Upper lobe of left lung (tissue), 6 donors: ENCODE results near the gene ST8SIA5. TPM values are rescaled to one million over a fixed set of nuclear protein-coding genes. Genes with fewer than 3 reads are reported as not detected.

Source experiments
- ATAC-seq, 2 donors: fragments of 200-7000 bp; cut with Tn5 transposase; one replicate each; pipeline ENCODE4 v1.9.1; 2022; ENCODE audit warnings: mild to moderate bottlenecking in 2 of 2, moderate library complexity in 2 of 2; ENCODE audit not compliant: low FRiP score in 2 of 2
- DNase-seq, 2 donors: peaks; one replicate each; pipeline ENCODE4 v3.0.0-alpha.2; 2019 to 2020
- H3K27ac ChIP-seq, 4 donors: fragments of 200-600 bp; sonication (generic); one replicate each; pipeline ENCODE4 v1.5.1; 2016 to 2019
- H3K27me3 ChIP-seq, 4 donors: fragments of 200-600 bp; sonication (generic); one replicate each; pipeline ENCODE4 v1.5.1; 2017 to 2019
- H3K36me3 ChIP-seq, 4 donors: fragments of 200-600 bp; sonication (generic); one replicate each; pipeline ENCODE4 v1.5.1; 2016 to 2019
- H3K4me1 ChIP-seq, 4 donors: fragments of 200-600 bp; sonication (generic); one replicate each; pipeline ENCODE4 v1.5.1; 2018 to 2019
- H3K4me3 ChIP-seq, 4 donors: fragments of 200-600 bp; sonication (generic); one replicate each; pipeline ENCODE4 v1.5.1; 2017 to 2019; ENCODE audit warnings: mild to moderate bottlenecking in 2 of 4, moderate library complexity in 1 of 4
- H3K9me3 ChIP-seq, 4 donors: fragments of 200-600 bp; sonication (generic); one replicate each; pipeline ENCODE4 v1.5.1; 2018 to 2019
- CTCF ChIP-seq, 6 experiments: fragments of 450-650 bp in 4 of 6; fragments of 200-600 bp in 2 of 6; sonication (generic) in 2 of 6; IDR thresholded peaks; one replicate each; pipeline ENCODE4 v1.5.1; 2016 to 2019; ENCODE audit warnings: antibody characterized with exemption in 6 of 6
- EP300 ChIP-seq, 4 donors: sonication (generic); formaldehyde crosslinking; IDR thresholded peaks; one replicate each; pipeline ENCODE4 v1.5.1; 2017; ENCODE audit warnings: antibody characterized with exemption in 4 of 4, control low read depth in 2 of 4
- POLR2A ChIP-seq, 4 donors: fragments of 450-650 bp; IDR thresholded peaks; one replicate each; pipeline ENCODE4 v1.5.1; 2016 to 2017; ENCODE audit warnings: antibody characterized with exemption in 4 of 4, mild to moderate bottlenecking in 2 of 4
- POLR2AphosphoS5 ChIP-seq, 2 donors: sonication (generic); formaldehyde crosslinking; IDR thresholded peaks; one replicate each; pipeline ENCODE4 v1.5.1; 2017; ENCODE audit warnings: antibody characterized with exemption in 2 of 2
- WGBS, 2 donors: methylation state at CpG; one replicate each; pipeline ENCODE4 v1.1.5; 2017 to 2018; 5-methylcytosine and 5-hydroxymethylcytosine counted together
- total RNA-seq, 6 donors: library from RNA; depleted of rRNA in 4 of 6; stranded (reverse); fragments of >200 nt in 4 of 6; gene quantifications; one replicate each; pipeline versions ENCODE4 v1.1.0 to v1.2.1, GENCODE V29; 2016 to 2021
- donor health status: DM: no; HTN: no; CAD: no; lungs with moderate emphysema.
- donor health status: DM: no; HTN: yes; CAD: no; lungs with severe emphysema.

The ST8SIA5 gene
- total RNA-seq, 6 donors from 2014 or later, result 0.30 to 0.74 (median 0.50) TPM; not detected in 2

- no peaks in the 10 kb centered on the region for H3K9me3 ChIP-seq
- peaks cover 3 to 8% (median 7%) of the 10 kb centered on the region in 4 donors for H3K4me1 ChIP-seq
- no peak for TF ChIP-seq POLR2AphosphoS5 (IDR thresholded peaks at IDR 0.05)
- no peak for TF ChIP-seq POLR2A (IDR thresholded peaks at IDR 0.05)
- no peak for TF ChIP-seq EP300 (IDR thresholded peaks at IDR 0.05)
- no peak for TF ChIP-seq CTCF (IDR thresholded peaks at IDR 0.05)
- no peak for DNase-seq
- no peak for ATAC-seq
- H3K4me3 ChIP-seq, result no peak overlapping the region
- no peak overlapping the region for H3K27ac ChIP-seq
- 41 to 53% methylated on average over 5 of the region's 5 CpGs for WGBS, 2 donors
- no peaks in the 10 kb centered on the region for H3K36me3 ChIP-seq
- H3K27me3 ChIP-seq, result no peaks in the 10 kb centered on the region
Observed at GRCh38 chr18:46719388-46719787, 37.5 kb downstream of the ST8SIA5 start.

- no peak for ATAC-seq
Observed at GRCh38 chr18:46718501-46719341, 38.1 kb downstream of the ST8SIA5 start.

GRCh38 chr18:46716827-46717226 lies 40.0 kb downstream of the ST8SIA5 start:
- WGBS, 2 donors, result 84 to 94% methylated on average over 2 of the region's 2 CpGs

More at GRCh38 chr18:46718501-46719341, 38.1 kb downstream of the ST8SIA5 start:
- Histone ChIP-seq H3K27ac (no peak overlapping the region), H3K4me1 (peaks cover 3 to 8% (median 7%) of the 10 kb centered on the region in 4 donors), H3K27me3 (no peaks in the 10 kb centered on the region), H3K9me3 (no peaks in the 10 kb centered on the region), H3K4me3 (no peak overlapping the region), H3K36me3 (no peaks in the 10 kb centered on the region)
- TF ChIP-seq EP300 (IDR thresholded peaks at IDR 0.05) (no peak), POLR2AphosphoS5 (IDR thresholded peaks at IDR 0.05) (no peak), CTCF (IDR thresholded peaks at IDR 0.05) (no peak), POLR2A (IDR thresholded peaks at IDR 0.05) (no peak)
- WGBS, 2 donors, result 30 to 32% methylated on average over 10 of the region's 10 CpGs
- DNase-seq, result no peak

GRCh38 chr18:46716336-46716735 lies 40.5 kb downstream of the ST8SIA5 start:
- WGBS, 2 donors, result 87 to 88% methylated on average over 5 of the region's 5 CpGs
- no peaks in the 10 kb centered on the region for H3K9me3 ChIP-seq
- TF ChIP-seq EP300 (IDR thresholded peaks at IDR 0.05) (no peak), POLR2AphosphoS5 (IDR thresholded peaks at IDR 0.05) (no peak), CTCF (IDR thresholded peaks at IDR 0.05) (no peak), POLR2A (IDR thresholded peaks at IDR 0.05) (no peak)
- no peak overlapping the region for H3K27ac ChIP-seq
- H3K36me3 ChIP-seq, result no peaks in the 10 kb centered on the region
- no peak for ATAC-seq
- no peak overlapping the region for H3K4me3 ChIP-seq
- DNase-seq, result no peak
- H3K27me3 ChIP-seq, result no peaks in the 10 kb centered on the region
- peaks cover 3 to 8% (median 7%) of the 10 kb centered on the region in 4 donors for H3K4me1 ChIP-seq

More at GRCh38 chr18:46716827-46717226, 40.0 kb downstream of the ST8SIA5 start:
- ATAC-seq (no peak), DNase-seq (no peak)
- no peak for TF ChIP-seq POLR2AphosphoS5 (IDR thresholded peaks at IDR 0.05)
- no peak for TF ChIP-seq CTCF (IDR thresholded peaks at IDR 0.05)
- no peak for TF ChIP-seq EP300 (IDR thresholded peaks at IDR 0.05)
- no peak for TF ChIP-seq POLR2A (IDR thresholded peaks at IDR 0.05)
- no peaks in the 10 kb centered on the region for H3K9me3 ChIP-seq
- no peaks in the 10 kb centered on the region for H3K36me3 ChIP-seq
- H3K4me1 ChIP-seq, result peaks cover 3 to 8% (median 7%) of the 10 kb centered on the region in 4 donors
- no peaks in the 10 kb centered on the region for H3K27me3 ChIP-seq
- H3K27ac ChIP-seq, result no peak overlapping the region
- no peak overlapping the region for H3K4me3 ChIP-seq
